Psoas muscle (tissue), 8 donors: ENCODE data around the gene MSH6. TPM values are rescaled to one million over a fixed set of nuclear protein-coding genes. Genes with fewer than 3 reads are reported as not detected.
A peak's percentile ranks its signal among the peaks of the same experiment; 100 is the strongest.

Experiments used
- ATAC-seq, 4 donors: fragments of 200-7000 bp; cut with Tn5 transposase; one replicate each; pipeline ENCODE4 v1.9.1; 2020; ENCODE audit warnings: moderate library complexity in 3 of 4, mild to moderate bottlenecking in 2 of 4
- DNase-seq, 2 donors: peaks; one replicate each; pipeline ENCODE4 v3.0.0-alpha.2; 2020
- H3K27ac ChIP-seq: fragments of 200-600 bp; one replicate; pipeline ENCODE4 v1.8.0; 2022
- H3K27me3 ChIP-seq, 3 donors: fragments of 200-600 bp in 1 of 3; one replicate each; pipeline versions ENCODE4 v1.6.1 to v1.8.0; 2013 to 2022; ENCODE audit warnings: low read length in 2 of 3, mild to moderate bottlenecking in 2 of 3, moderate library complexity in 1 of 3; ENCODE audit not compliant: insufficient read depth in 3 of 3
- H3K36me3 ChIP-seq, 2 donors: fragments of 200-600 bp in 1 of 2; one replicate each; pipeline versions ENCODE4 v1.6.1 to v1.8.0; 2013 to 2022; ENCODE audit warnings: low read depth in 1 of 2, mild to moderate bottlenecking in 1 of 2, moderate library complexity in 1 of 2; ENCODE audit not compliant: insufficient read depth in 1 of 2
- H3K4me1 ChIP-seq: fragments of 200-600 bp; one replicate; pipeline ENCODE4 v1.8.0; 2022
- H3K4me3 ChIP-seq: fragments of 200-600 bp; one replicate; pipeline ENCODE4 v1.8.0; 2022; ENCODE audit warnings: mild to moderate bottlenecking
- H3K9me3 ChIP-seq: fragments of 200-600 bp; one replicate; pipeline ENCODE4 v1.8.0; 2022
- WGBS, 3 donors: extraction: QIAGEN DNeasy Blood & Tissue Kit; methylation state at CpG; one replicate each; pipeline versions ENCODE4 v1.1.6 to v1.1.7; 2013; 5-methylcytosine and 5-hydroxymethylcytosine counted together
- intact Hi-C, 2 donors: fragments of 100-400 bp; cut with DNase I; formaldehyde crosslinking; loops; one replicate each; pipeline versions ENCODE4 v1.11.0 to v1.14.2; 2022
- long read RNA-seq, 2 donors: library from polyadenylated mRNA; unstranded; transcript quantifications; one replicate each; pipeline ENCODE4 v2.0.0, GENCODE V29; 2021
- polyA plus RNA-seq, 3 donors: library from polyadenylated mRNA; stranded (reverse); fragments of 200-250 nt; gene quantifications; one replicate each; pipeline ENCODE4 v1.2.3, GENCODE V29; 2013
- total RNA-seq, 4 donors: library from RNA; stranded (reverse); fragmentation: NEBNext Ultra II Directional in 2 of 4; extraction: Animal tissue kit (Norgen Biotek cat#: 25700) in 2 of 4; gene quantifications; one replicate each; pipeline versions ENCODE4 v1.2.1 to v1.2.4, GENCODE V29; 2021 to 2023
- TF ChIP-seq, protein P1 (sequence below): fragments of 200-600 bp; IDR thresholded peaks from one replicate; pipeline ENCODE4 v1.8.0; 2022; ENCODE audit warnings: antibody characterized with exemption
- donor health status: healthy with polysubstance abuse.
- donor health status: DM: no; HTN: no; CAD: no; lungs with moderate emphysema.
- donor health status: Bipolar disorder and iron deficiency.
- donor health status: healthy.
- donor health status: DM: yes; HTN: yes; CAD: no.
- donor health status: DM: no; HTN: no; CAD: no.
- donor health status: DM: no; HTN: no; CAD: no.
- donor health status: DM: yes; HTN: yes; CAD: no.

The MSH6 gene, protein sequence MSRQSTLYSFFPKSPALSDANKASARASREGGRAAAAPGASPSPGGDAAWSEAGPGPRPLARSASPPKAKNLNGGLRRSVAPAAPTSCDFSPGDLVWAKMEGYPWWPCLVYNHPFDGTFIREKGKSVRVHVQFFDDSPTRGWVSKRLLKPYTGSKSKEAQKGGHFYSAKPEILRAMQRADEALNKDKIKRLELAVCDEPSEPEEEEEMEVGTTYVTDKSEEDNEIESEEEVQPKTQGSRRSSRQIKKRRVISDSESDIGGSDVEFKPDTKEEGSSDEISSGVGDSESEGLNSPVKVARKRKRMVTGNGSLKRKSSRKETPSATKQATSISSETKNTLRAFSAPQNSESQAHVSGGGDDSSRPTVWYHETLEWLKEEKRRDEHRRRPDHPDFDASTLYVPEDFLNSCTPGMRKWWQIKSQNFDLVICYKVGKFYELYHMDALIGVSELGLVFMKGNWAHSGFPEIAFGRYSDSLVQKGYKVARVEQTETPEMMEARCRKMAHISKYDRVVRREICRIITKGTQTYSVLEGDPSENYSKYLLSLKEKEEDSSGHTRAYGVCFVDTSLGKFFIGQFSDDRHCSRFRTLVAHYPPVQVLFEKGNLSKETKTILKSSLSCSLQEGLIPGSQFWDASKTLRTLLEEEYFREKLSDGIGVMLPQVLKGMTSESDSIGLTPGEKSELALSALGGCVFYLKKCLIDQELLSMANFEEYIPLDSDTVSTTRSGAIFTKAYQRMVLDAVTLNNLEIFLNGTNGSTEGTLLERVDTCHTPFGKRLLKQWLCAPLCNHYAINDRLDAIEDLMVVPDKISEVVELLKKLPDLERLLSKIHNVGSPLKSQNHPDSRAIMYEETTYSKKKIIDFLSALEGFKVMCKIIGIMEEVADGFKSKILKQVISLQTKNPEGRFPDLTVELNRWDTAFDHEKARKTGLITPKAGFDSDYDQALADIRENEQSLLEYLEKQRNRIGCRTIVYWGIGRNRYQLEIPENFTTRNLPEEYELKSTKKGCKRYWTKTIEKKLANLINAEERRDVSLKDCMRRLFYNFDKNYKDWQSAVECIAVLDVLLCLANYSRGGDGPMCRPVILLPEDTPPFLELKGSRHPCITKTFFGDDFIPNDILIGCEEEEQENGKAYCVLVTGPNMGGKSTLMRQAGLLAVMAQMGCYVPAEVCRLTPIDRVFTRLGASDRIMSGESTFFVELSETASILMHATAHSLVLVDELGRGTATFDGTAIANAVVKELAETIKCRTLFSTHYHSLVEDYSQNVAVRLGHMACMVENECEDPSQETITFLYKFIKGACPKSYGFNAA (N-terminal part only)
- 10 to 100 TPM; 12.0 to 21.1 (median 17.3) TPM for total RNA-seq
- 10 to 100 TPM in 1 of 3 donors, 1 to 10 TPM in 2; 7.7 to 11.0 (median 9.8) TPM for polyA plus RNA-seq
- long read RNA-seq, donor 1, full-length matches to known transcripts: 3 of 7 reads
- long read RNA-seq, donor 1, partial matches to known transcripts: 4 of 7 reads
- long read RNA-seq, donor 1, other reads (novel, unspliced or antisense): 0 of 7 reads
- long read RNA-seq, donor 2, full-length matches to known transcripts: 6 of 9 reads
- long read RNA-seq, donor 2, partial matches to known transcripts: 2 of 9 reads
- long read RNA-seq, donor 2, other reads (novel, unspliced or antisense): 1 of 9 reads

GRCh38 chr2:47782671-47783485, at the start of gene MSH6:
MSH6 (plus strand) TSS chr2:47783145; CDS start chr2:47783234, 89 bp downstream.
- H3K9me3 ChIP-seq: no peaks in the 10 kb centered on the region
- peaks cover 0 to 5% of the 10 kb centered on the region in 2 donors for H3K36me3 ChIP-seq
- intact Hi-C loops: loop anchor here (5.0 to 10.0 kb wide), 4 partner anchors 122 to 1201 kb away; partner anchors contain the start of gene FBXO11 (in 2 of the 2)
- DNase-seq (peak; percentile 90 to 93), ATAC-seq (peak; percentile 99 to 100 (median 100))
- TF ChIP-seq, protein P1, sequence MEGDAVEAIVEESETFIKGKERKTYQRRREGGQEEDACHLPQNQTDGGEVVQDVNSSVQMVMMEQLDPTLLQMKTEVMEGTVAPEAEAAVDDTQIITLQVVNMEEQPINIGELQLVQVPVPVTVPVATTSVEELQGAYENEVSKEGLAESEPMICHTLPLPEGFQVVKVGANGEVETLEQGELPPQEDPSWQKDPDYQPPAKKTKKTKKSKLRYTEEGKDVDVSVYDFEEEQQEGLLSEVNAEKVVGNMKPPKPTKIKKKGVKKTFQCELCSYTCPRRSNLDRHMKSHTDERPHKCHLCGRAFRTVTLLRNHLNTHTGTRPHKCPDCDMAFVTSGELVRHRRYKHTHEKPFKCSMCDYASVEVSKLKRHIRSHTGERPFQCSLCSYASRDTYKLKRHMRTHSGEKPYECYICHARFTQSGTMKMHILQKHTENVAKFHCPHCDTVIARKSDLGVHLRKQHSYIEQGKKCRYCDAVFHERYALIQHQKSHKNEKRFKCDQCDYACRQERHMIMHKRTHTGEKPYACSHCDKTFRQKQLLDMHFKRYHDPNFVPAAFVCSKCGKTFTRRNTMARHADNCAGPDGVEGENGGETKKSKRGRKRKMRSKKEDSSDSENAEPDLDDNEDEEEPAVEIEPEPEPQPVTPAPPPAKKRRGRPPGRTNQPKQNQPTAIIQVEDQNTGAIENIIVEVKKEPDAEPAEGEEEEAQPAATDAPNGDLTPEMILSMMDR: no peak
- peak within 1 kb of the TSS; percentile 97 for H3K4me3 ChIP-seq
- H3K27me3 ChIP-seq: no peaks in the 10 kb centered on the region
- 0 to 1% (median 1%) methylated on average over 72 to 98 of the region's 98 CpGs for WGBS, 3 donors
- no peaks in the 10 kb centered on the region for H3K4me1 ChIP-seq
- H3K27ac ChIP-seq: peak within 1 kb of the TSS; percentile 82

GRCh38 chr2:47735136-47735869, 47.6 kb upstream of the MSH6 start:
- intact Hi-C loops: no loop called here
- H3K36me3 ChIP-seq: no peaks in the 10 kb centered on the region
- ATAC-seq: no peak
- H3K4me3 ChIP-seq: no peak overlapping the region
- WGBS, 3 donors: 40 to 48% (median 44%) methylated on average over 4 of the region's 4 CpGs
- H3K9me3 ChIP-seq: no peaks in the 10 kb centered on the region
- H3K4me1 ChIP-seq: no peaks in the 10 kb centered on the region
- H3K27ac ChIP-seq: no peak overlapping the region
- H3K27me3 ChIP-seq: no peaks in the 10 kb centered on the region
- TF ChIP-seq, protein P1: no peak
- no peak for DNase-seq

DNA sequence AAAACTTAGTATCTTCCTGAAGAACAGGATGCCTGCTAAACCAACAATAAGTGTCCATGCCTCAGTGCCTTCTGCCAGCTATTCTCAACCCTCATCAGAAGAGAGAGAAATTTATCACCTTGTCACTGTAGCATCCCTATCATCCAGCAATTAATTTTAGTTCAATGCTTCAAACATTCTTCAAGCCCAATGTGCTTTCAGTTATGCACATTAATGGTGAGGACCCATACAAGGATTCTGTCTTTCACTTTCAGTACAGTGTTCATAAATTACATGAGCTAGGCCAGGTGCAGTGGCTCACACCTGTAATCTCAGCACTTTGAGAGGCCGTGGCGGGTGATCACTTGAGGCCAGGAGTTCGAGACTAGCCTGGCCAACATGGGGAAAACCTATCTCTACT, 47.0 kb upstream of the MSH6 start:
- WGBS, 3 donors: 92 to 97% (median 94%) methylated on average over 3 of the region's 3 CpGs
- Histone ChIP-seq H3K9me3 (no peaks in the 10 kb centered on the region), H3K27me3 (no peaks in the 10 kb centered on the region), H3K36me3 (no peaks in the 10 kb centered on the region), H3K4me1 (no peaks in the 10 kb centered on the region), H3K27ac (no peak overlapping the region), H3K4me3 (no peak overlapping the region)
- DNase-seq: no peak
- no peak for ATAC-seq
- TF ChIP-seq, protein P1: no peak
- intact Hi-C loops: no loop called here
